Measurements from ENCODE around the gene RPS21. TPM values are rescaled to one million over a fixed set of nuclear protein-coding genes. Genes with fewer than 3 reads are reported as not detected.
A peak's percentile ranks its signal among the peaks of the same experiment; 100 is the strongest.

RPS21 gene
- total and polyA plus RNA-seq, 4 donors, result 350 to 705 (median 672) TPM

DNA sequence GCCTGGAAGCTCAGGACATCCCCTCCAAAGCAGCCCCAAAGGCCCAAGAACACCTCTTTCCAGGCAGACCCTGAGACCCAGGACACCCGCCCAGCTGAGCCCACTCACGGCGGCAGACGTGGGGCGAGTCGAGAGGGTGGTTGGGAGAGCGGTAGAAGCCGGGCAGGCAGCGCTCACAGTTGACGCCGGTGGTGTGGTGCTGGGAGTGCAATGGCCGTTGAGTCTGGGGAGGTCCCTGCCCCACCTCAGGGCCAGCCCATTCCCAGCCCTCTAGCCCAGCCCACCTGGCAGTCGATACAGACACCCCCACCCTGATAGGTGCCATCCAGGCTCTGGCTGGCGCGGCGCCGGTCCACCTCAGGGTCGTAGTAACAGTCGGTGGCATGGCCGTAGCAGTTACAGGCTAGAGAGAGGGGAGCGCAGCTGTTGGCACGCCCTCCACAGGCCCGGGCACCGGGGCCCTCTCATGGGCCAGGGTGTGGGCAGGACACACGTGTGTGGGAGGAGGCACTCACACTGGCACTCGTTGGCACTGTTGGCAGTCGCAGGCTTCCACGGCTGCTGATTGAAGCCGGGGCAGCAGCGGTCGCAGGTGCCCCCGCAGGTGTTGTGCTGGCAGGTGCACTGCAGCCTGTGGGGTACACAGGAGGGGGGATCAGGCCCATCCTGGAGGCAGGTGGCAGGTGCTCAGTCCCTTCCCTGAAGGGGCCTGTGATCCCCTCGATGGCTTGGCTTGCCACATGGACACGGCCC lies 40.3 kb upstream of the RPS21 start:
- Histone ChIP-seq H3K4me3 (ENCODE audit: low read depth, low read length) (no peak overlapping the region), H3K4me1 (ENCODE audit: control insufficient read depth, insufficient read depth, low read length) (peaks cover 4% of the 10 kb centered on the region), H3K9me3 (ENCODE audit: control insufficient read depth, insufficient read depth, low read length) (peaks cover 1% of the 10 kb centered on the region), H3K36me3 (ENCODE audit: control insufficient read depth, insufficient read depth, low read length) (peaks cover 42% of the 10 kb centered on the region), H3K27ac (ENCODE audit: low read depth, low read length) (no peak overlapping the region), H3K27me3 (ENCODE audit: control insufficient read depth, insufficient read depth, low read length) (no peaks in the 10 kb centered on the region)
- WGBS (ENCODE audit: insufficient coverage), result 95% methylated on average over 34 of the region's 34 CpGs
- no peak for DNase-seq (ENCODE audit: low read depth in 4 of 6, low spot score in 6 of 6)

DNA sequence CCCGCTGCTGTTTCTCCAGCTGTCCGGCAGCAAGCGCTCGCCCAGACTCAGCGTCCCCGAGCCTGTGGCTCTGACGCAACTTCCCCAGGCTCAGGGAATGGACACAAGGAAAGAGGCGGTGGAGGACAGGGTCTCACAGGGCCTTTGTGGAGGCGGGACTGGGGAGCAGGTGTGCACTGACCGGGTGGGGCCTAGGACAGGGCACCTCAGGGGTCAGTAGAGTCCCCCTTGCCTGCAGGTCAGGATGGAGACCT lies 39.8 kb upstream of the RPS21 start:
- WGBS (ENCODE audit: insufficient coverage), result 93% methylated on average over 10 of the region's 10 CpGs
- DNase-seq (ENCODE audit: low read depth in 4 of 6, low spot score in 6 of 6), result no peak
- Histone ChIP-seq H3K36me3 (ENCODE audit: control insufficient read depth, insufficient read depth, low read length) (peaks cover 47% of the 10 kb centered on the region), H3K27ac (ENCODE audit: low read depth, low read length) (no peak overlapping the region), H3K4me1 (ENCODE audit: control insufficient read depth, insufficient read depth, low read length) (peaks cover 9% of the 10 kb centered on the region), H3K27me3 (ENCODE audit: control insufficient read depth, insufficient read depth, low read length) (no peaks in the 10 kb centered on the region), H3K4me3 (ENCODE audit: low read depth, low read length) (no peak overlapping the region), H3K9me3 (ENCODE audit: control insufficient read depth, insufficient read depth, low read length) (peaks cover 1% of the 10 kb centered on the region)

DNA sequence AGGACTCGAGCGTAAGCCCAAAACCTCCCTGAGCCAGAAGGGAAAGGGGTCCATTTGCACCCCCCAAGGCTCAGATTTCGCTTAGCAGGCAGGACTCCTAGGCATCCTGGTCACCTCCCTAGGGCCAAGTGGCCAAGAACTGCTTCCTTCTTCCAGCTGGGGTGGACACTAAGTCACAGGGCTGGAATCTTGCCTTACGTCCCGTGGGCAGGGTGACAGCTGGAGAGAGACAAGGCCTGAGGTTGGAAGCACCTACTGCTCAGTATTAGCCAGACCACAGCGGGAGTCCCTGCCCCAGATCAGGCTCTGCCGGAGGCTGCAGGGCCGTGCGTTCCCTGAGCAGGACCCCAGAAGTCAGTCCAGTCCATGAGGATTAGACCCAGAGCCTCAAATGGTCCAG lies 39.5 kb upstream of the RPS21 start:
- Histone ChIP-seq H3K27ac (ENCODE audit: low read depth, low read length) (no peak overlapping the region), H3K4me3 (ENCODE audit: low read depth, low read length) (no peak overlapping the region), H3K27me3 (ENCODE audit: control insufficient read depth, insufficient read depth, low read length) (no peaks in the 10 kb centered on the region), H3K4me1 (ENCODE audit: control insufficient read depth, insufficient read depth, low read length) (peaks cover 13% of the 10 kb centered on the region), H3K9me3 (ENCODE audit: control insufficient read depth, insufficient read depth, low read length) (peaks cover 1% of the 10 kb centered on the region), H3K36me3 (ENCODE audit: control insufficient read depth, insufficient read depth, low read length) (peaks cover 51% of the 10 kb centered on the region)
- WGBS (ENCODE audit: insufficient coverage), result 89% methylated on average over 9 of the region's 9 CpGs
- no peak for DNase-seq (ENCODE audit: low read depth in 4 of 6, low spot score in 6 of 6)

DNA sequence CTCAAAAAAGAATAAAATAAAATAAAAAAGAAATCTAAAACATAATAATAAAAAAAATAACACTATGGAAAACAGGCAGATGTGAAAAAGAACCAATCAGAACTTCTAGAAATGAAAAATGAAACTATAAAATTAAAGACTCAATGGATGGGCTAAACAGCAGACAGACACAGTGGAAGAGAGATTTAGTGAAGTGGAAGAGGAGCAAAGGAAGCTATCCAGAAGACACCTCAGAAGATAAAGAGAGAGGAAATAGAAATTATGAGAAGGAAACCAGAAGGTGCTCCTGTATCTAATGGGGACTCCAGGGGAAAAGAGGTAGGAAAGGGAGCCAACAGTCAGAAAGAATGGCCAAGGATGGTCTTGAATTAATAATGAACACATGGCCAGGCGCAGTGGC lies 38.3 kb upstream of the RPS21 start:
- Histone ChIP-seq H3K4me1 (ENCODE audit: control insufficient read depth, insufficient read depth, low read length) (peaks cover 24% of the 10 kb centered on the region), H3K27me3 (ENCODE audit: control insufficient read depth, insufficient read depth, low read length) (no peaks in the 10 kb centered on the region), H3K27ac (ENCODE audit: low read depth, low read length) (no peak overlapping the region), H3K4me3 (ENCODE audit: low read depth, low read length) (no peak overlapping the region), H3K36me3 (ENCODE audit: control insufficient read depth, insufficient read depth, low read length) (peaks cover 62% of the 10 kb centered on the region), H3K9me3 (ENCODE audit: control insufficient read depth, insufficient read depth, low read length) (peaks cover 1% of the 10 kb centered on the region)
- no peak for DNase-seq (ENCODE audit: low read depth in 4 of 6, low spot score in 6 of 6)
- WGBS (ENCODE audit: insufficient coverage), result 100% methylated on average over 1 of the region's 1 CpG

DNA sequence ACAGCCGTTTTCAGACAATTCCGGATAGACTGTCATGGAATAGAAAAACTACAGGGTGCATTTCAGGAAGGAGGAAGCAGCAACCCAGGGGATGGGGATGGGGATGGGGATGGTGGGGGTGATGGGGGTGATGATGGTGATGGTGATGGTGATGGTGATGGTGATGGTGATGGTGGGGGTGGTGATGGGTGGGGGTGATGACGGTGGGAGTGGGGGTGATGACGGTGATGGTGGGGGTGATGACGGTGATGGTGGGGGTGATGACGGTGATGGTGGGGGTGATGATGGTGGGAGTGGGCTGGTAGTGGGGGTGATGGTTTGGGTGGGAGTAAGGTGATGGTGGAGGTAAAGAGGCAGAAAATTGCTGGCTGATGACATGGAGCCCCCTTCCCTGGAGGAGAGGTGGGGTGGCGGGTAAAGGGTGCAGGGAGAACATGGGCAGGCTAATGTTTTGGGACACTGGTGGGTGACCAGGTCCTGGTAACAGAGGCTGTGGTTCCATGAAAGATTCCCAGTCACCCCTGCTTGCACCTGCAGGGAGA lies 37.3 kb upstream of the RPS21 start:
- H3K9me3 ChIP-seq (ENCODE audit: control insufficient read depth, insufficient read depth, low read length), result peaks cover 1% of the 10 kb centered on the region
- no peaks in the 10 kb centered on the region for H3K27me3 ChIP-seq (ENCODE audit: control insufficient read depth, insufficient read depth, low read length)
- H3K27ac ChIP-seq (ENCODE audit: low read depth, low read length), result no peak overlapping the region
- 82% methylated on average over 3 of the region's 7 CpGs for WGBS (ENCODE audit: insufficient coverage)
- peaks cover 71% of the 10 kb centered on the region for H3K36me3 ChIP-seq (ENCODE audit: control insufficient read depth, insufficient read depth, low read length)
- no peak overlapping the region for H3K4me3 ChIP-seq (ENCODE audit: low read depth, low read length)
- H3K4me1 ChIP-seq (ENCODE audit: control insufficient read depth, insufficient read depth, low read length), result peaks cover 29% of the 10 kb centered on the region
- DNase-seq (ENCODE audit: low read depth in 4 of 6, low spot score in 6 of 6), result no peak

DNA sequence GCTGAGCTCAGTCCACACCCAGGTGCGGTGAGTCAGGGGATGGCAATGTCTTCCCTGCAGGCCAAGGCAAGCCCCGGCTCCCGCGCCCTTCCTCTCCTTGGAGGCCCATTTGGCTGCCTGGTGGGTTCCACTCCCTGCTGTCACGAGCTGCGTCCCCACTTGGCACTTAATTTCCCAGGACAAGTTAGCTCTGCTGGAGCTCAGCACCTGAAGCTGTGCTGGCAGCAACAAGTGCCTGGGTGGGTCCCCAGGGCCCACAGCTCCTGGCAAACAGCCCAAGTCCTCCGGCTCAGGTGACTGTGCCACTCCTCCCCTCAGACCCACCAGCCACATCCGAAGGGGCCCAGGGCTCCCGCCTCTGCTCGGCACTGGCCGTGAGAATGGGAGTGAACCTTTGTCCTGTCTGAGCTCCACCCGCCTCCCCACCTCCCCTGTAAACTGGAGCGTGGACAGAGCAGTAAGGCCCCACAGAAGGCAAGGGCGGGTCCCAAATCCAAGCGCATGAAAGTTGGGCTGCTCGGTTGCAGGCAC lies 36.7 kb upstream of the RPS21 start:
- Histone ChIP-seq H3K27me3 (ENCODE audit: control insufficient read depth, insufficient read depth, low read length) (no peaks in the 10 kb centered on the region), H3K4me3 (ENCODE audit: low read depth, low read length) (no peak overlapping the region), H3K27ac (ENCODE audit: low read depth, low read length) (no peak overlapping the region), H3K36me3 (ENCODE audit: control insufficient read depth, insufficient read depth, low read length) (peaks cover 77% of the 10 kb centered on the region), H3K9me3 (ENCODE audit: control insufficient read depth, insufficient read depth, low read length) (peaks cover 1% of the 10 kb centered on the region), H3K4me1 (ENCODE audit: control insufficient read depth, insufficient read depth, low read length) (peaks cover 35% of the 10 kb centered on the region)
- 79% methylated on average over 16 of the region's 16 CpGs for WGBS (ENCODE audit: insufficient coverage)
- no peak for DNase-seq (ENCODE audit: low read depth in 4 of 6, low spot score in 6 of 6)

DNA sequence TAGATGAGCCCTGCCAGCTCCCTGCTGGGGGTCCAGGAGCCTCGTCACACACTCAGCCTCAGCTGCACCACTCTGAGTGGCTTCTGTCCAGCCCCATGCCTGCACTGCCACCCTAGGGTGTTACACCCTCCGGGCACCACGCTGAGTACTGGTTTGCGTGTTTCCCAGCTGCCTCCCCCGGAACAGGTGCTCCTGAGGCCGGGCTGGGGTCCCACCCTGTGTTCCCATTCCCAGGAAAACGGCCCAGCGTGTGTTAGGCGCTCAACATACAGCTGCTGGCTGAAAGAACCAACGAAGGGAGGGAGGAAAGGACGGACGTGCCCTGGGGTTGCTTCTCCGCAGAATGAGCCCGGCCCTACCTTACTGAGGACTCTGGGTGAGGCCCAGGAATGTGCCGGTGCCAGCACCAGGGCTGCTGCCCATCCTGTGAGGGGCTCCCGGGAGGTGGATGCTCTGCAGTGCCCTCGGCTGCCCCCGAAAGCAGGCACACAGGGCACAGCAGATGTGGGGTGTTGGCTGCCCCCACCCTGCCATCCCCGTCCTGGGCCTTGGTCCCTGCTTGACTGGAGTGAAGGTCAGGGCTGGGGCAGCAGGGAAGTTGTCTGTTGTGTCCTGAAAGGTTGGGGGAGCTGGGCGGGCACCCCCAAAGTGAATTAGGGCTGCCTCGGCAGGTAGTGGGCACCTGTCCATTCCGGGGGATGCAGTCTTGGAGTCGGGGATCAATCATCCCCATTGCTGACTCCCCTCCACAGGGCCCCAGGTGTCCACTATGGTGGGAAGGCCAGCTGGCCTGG lies 36.1 kb upstream of the RPS21 start:
- H3K36me3 ChIP-seq (ENCODE audit: control insufficient read depth, insufficient read depth, low read length), result peaks cover 79% of the 10 kb centered on the region
- peaks cover 41% of the 10 kb centered on the region for H3K4me1 ChIP-seq (ENCODE audit: control insufficient read depth, insufficient read depth, low read length)
- H3K4me3 ChIP-seq (ENCODE audit: low read depth, low read length), result no peak overlapping the region
- H3K9me3 ChIP-seq (ENCODE audit: control insufficient read depth, insufficient read depth, low read length), result peaks cover 1% of the 10 kb centered on the region
- no peaks in the 10 kb centered on the region for H3K27me3 ChIP-seq (ENCODE audit: control insufficient read depth, insufficient read depth, low read length)
- 80% methylated on average over 20 of the region's 23 CpGs for WGBS (ENCODE audit: insufficient coverage)
- H3K27ac ChIP-seq (ENCODE audit: low read depth, low read length), result no peak overlapping the region
- no peak for DNase-seq (ENCODE audit: low read depth in 4 of 6, low spot score in 6 of 6)

DNA sequence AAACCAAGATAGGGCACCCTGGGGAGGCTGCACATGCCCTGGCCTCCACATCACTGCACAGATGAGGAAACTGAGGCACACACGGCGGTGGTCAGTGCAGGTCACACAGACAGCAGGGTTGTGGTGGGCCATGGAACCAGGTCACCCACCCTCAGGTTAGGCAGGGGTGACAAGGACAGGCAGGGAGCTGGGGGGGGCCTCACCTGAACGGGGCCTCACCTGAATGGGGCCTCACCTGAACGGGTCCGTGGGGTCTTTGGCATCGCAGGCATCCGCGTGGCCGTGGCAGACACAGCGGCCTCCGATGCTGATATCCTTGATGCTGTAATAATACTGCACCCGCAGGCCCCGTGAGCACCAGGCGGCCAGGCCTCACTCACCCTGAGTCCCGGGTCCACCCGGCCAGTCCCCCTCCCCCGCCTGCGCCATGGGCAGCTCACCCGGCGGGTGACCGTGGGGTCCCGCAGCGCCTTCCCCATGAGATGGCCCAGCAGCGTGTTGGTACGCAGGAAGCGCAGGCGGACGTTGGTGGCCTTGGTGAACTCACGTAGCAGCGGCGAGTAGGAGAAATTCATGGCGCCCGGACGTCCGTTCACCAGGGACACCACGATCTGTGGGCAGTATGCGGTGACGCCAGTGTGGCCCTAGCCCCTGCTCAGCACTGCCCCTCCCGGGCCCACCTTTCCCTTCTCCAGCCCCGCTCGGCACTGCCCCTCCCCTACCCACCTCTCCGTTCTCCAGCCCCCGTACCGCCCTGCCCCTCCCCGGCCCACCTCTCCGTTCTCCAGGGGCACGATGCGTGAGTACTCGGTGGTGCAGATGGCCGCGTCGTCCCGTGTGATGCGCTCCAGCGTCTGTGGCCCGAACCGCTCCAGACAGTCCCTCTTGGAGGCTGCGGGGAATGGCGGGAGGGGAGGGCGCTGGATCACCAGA lies 35.2 kb upstream of the RPS21 start:
- Histone ChIP-seq H3K36me3 (ENCODE audit: control insufficient read depth, insufficient read depth, low read length) (peaks cover 79% of the 10 kb centered on the region), H3K27me3 (ENCODE audit: control insufficient read depth, insufficient read depth, low read length) (no peaks in the 10 kb centered on the region), H3K9me3 (ENCODE audit: control insufficient read depth, insufficient read depth, low read length) (peaks cover 1% of the 10 kb centered on the region), H3K27ac (ENCODE audit: low read depth, low read length) (peak overlapping the region; percentile 29), H3K4me1 (ENCODE audit: control insufficient read depth, insufficient read depth, low read length) (peaks cover 50% of the 10 kb centered on the region), H3K4me3 (ENCODE audit: low read depth, low read length) (no peak overlapping the region)
- 89% methylated on average over 59 of the region's 60 CpGs for WGBS (ENCODE audit: insufficient coverage)
- DNase-seq (ENCODE audit: low read depth in 4 of 6, low spot score in 6 of 6), result no peak
